MM.1S (cell line): ENCODE measurements around the gene RNF43.

Experiments used
- EZH2 ChIP-seq: fragments of 300-600 bp; sonication (generic); optimal IDR thresholded peaks from 2 replicates; pipeline ENCODE3; 2017; ENCODE audit warnings: low read depth, mild to moderate bottlenecking, antibody characterized with exemption, low read length, mixed read lengths
- TF ChIP-seq, protein P1 (sequence below): fragments of 300-600 bp; sonication (generic); IDR thresholded peaks from 2 replicates; pipeline ENCODE4 v1.5.1; 2016; ENCODE audit warnings: antibody characterized with exemption, low read length, mixed read lengths

DNA sequence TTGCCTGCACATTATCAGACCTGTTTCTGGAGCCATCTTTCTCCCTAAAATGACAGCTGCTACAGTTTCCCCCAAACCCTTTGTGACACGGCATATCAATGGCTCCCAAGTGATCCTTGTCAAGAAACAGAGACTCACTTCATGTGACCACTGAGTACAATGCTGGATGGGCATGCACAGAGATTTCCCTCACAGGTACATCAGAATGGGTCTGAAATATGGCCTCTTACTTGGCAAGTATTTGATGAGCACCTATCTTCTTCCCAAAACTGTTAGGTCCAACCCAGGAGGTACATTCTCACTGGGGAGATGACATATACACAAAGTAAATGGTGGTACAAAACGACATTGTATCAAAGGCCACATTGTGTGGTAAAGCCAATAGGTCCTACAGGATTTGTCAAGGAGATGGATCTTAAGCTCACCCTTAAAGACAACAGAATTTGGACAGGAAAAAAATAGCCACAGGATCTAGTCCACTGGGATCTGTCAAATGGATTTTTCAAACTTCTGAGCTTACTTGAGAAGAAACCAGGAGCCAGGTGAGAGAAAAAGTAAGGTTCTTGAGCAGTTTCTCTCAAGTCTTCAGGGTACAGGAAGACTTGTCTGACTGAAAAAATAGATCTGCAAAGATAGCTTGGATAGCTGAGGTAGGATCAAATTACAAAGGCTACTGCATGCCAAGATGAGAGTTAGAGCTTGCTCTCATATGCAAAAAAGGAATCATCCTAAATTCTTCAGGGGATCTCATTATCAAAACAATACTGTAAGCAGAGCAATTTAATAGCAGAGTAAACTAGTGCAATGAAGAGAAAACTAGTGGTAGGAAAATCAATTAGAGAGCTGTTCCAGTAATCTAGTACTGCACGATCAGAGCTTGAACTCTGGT lies 28.8 kb downstream of the RNF43 start:
- TF ChIP-seq, protein P1, sequence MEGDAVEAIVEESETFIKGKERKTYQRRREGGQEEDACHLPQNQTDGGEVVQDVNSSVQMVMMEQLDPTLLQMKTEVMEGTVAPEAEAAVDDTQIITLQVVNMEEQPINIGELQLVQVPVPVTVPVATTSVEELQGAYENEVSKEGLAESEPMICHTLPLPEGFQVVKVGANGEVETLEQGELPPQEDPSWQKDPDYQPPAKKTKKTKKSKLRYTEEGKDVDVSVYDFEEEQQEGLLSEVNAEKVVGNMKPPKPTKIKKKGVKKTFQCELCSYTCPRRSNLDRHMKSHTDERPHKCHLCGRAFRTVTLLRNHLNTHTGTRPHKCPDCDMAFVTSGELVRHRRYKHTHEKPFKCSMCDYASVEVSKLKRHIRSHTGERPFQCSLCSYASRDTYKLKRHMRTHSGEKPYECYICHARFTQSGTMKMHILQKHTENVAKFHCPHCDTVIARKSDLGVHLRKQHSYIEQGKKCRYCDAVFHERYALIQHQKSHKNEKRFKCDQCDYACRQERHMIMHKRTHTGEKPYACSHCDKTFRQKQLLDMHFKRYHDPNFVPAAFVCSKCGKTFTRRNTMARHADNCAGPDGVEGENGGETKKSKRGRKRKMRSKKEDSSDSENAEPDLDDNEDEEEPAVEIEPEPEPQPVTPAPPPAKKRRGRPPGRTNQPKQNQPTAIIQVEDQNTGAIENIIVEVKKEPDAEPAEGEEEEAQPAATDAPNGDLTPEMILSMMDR = no peak
- no peak for TF ChIP-seq EZH2
